SJCRH30 (cell line): ENCODE results near the gene SLC16A8. TPM values are rescaled to one million over a fixed set of nuclear protein-coding genes. Genes with fewer than 3 reads are reported as not detected.

ENCODE experiments used
- DNase-seq, 2 experiments: peaks; one replicate each; pipeline ENCODE4 v3.0.0-alpha.2; 2015 to 2020
- H3K27ac ChIP-seq: fragments of 250-450 bp; sonication (Bioruptor Pico); 2 replicates; pipeline ENCODE4 v1.5.1; 2020; ENCODE audit warnings: mild to moderate bottlenecking, moderate library complexity
- H3K27me3 ChIP-seq: fragments of 250-450 bp; sonication (Bioruptor Pico); 2 replicates; pipeline ENCODE4 v1.5.1; 2020; ENCODE audit warnings: mild to moderate bottlenecking, moderate library complexity
- H3K36me3 ChIP-seq: fragments of 250-450 bp; sonication (Bioruptor Pico); 2 replicates; pipeline ENCODE4 v1.5.1; 2020; ENCODE audit warnings: mild to moderate bottlenecking, moderate library complexity
- H3K4me1 ChIP-seq: fragments of 250-450 bp; sonication (Bioruptor Pico); 2 replicates; pipeline ENCODE4 v1.5.1; 2020; ENCODE audit warnings: mild to moderate bottlenecking, moderate library complexity
- H3K4me3 ChIP-seq: fragments of 250-450 bp; sonication (Bioruptor Pico); 2 replicates; pipeline ENCODE4 v1.5.1; 2020; ENCODE audit warnings: mild to moderate bottlenecking, moderate library complexity
- H3K9me3 ChIP-seq: fragments of 250-450 bp; sonication (Bioruptor Pico); replicated peaks from 2 replicates; pipeline ENCODE4 v1.5.1; 2020; ENCODE audit warnings: mild to moderate bottlenecking, moderate library complexity
- total RNA-seq: library from RNA; depleted of rRNA; stranded (reverse); fragments of >200 nt; shearing (Covaris generic); gene quantifications from 2 replicates; pipeline ENCODE4 v1.2.3, GENCODE V29; 2014

The SLC16A8 gene
- total RNA-seq, 1 experiment from 2014 or later, result 1.4 TPM

GRCh38 chr22:38106814-38107578 is 23.0 kb upstream of the SLC16A8 start:
- no peaks in the 10 kb centered on the region for H3K36me3 ChIP-seq
- H3K4me1 ChIP-seq, result peaks cover 11% of the 10 kb centered on the region
- no peaks in the 10 kb centered on the region for H3K27me3 ChIP-seq
- peak; percentile 43 to 44 for DNase-seq
- no peak overlapping the region for H3K27ac ChIP-seq
- no peaks in the 10 kb centered on the region for H3K9me3 ChIP-seq
- no peak overlapping the region for H3K4me3 ChIP-seq

GRCh38 chr22:38104084-38104483 is 20.1 kb upstream of the SLC16A8 start:
- H3K27me3 ChIP-seq, result no peaks in the 10 kb centered on the region
- no peaks in the 10 kb centered on the region for H3K36me3 ChIP-seq
- peaks cover 11% of the 10 kb centered on the region for H3K4me1 ChIP-seq
- peak; percentile 38 to 52 for DNase-seq
- no peaks in the 10 kb centered on the region for H3K9me3 ChIP-seq
- H3K27ac ChIP-seq, result no peak overlapping the region
- no peak overlapping the region for H3K4me3 ChIP-seq

- Histone ChIP-seq H3K4me1 (peaks cover 11% of the 10 kb centered on the region), H3K4me3 (no peak overlapping the region), H3K27me3 (no peaks in the 10 kb centered on the region), H3K27ac (no peak overlapping the region), H3K36me3 (no peaks in the 10 kb centered on the region), H3K9me3 (no peaks in the 10 kb centered on the region)
- DNase-seq, result no peak
These were observed 19.7 kb upstream of the SLC16A8 start for GRCh38 chr22:38103641-38104040.

- peaks cover 5% of the 10 kb centered on the region; the same call in 1 of the 2 replicates for H3K27me3 ChIP-seq
- no peaks in the 10 kb centered on the region for H3K9me3 ChIP-seq
- no peaks in the 10 kb centered on the region for H3K4me1 ChIP-seq
- no peak overlapping the region for H3K4me3 ChIP-seq
- no peaks in the 10 kb centered on the region for H3K36me3 ChIP-seq
- no peak overlapping the region for H3K27ac ChIP-seq
- DNase-seq, result no peak
These were observed 14.6 kb upstream of the SLC16A8 start for GRCh38 chr22:38098410-38099249.

GRCh38 chr22:38097557-38098409 is 13.8 kb upstream of the SLC16A8 start:
- Histone ChIP-seq H3K4me1 (no peaks in the 10 kb centered on the region), H3K27me3 (peaks cover 5% of the 10 kb centered on the region; the same call in 1 of the 2 replicates), H3K9me3 (no peaks in the 10 kb centered on the region), H3K36me3 (no peaks in the 10 kb centered on the region), H3K27ac (no peak overlapping the region), H3K4me3 (peak overlapping the region; percentile 19; the same call in 1 of the 2 replicates)
- DNase-seq, result peak in 1 of 2 experiments; percentile 39

- peak overlapping the region; percentile 19; the same call in 1 of the 2 replicates for H3K4me3 ChIP-seq
- H3K9me3 ChIP-seq, result no peaks in the 10 kb centered on the region
- no peak overlapping the region for H3K27ac ChIP-seq
- H3K36me3 ChIP-seq, result no peaks in the 10 kb centered on the region
- no peak for DNase-seq
- no peaks in the 10 kb centered on the region for H3K4me1 ChIP-seq
- peaks cover 5% of the 10 kb centered on the region; the same call in 1 of the 2 replicates for H3K27me3 ChIP-seq
These were observed 13.1 kb upstream of the SLC16A8 start for GRCh38 chr22:38097058-38097457.

- no peaks in the 10 kb centered on the region for H3K27me3 ChIP-seq
- H3K9me3 ChIP-seq, result no peaks in the 10 kb centered on the region
- H3K4me3 ChIP-seq, result no peak overlapping the region
- H3K27ac ChIP-seq, result no peak overlapping the region
- no peak for DNase-seq
- no peaks in the 10 kb centered on the region for H3K36me3 ChIP-seq
- peaks cover 8% of the 10 kb centered on the region; the same call in 1 of the 2 replicates for H3K4me1 ChIP-seq
These were observed 5.5 kb upstream of the SLC16A8 start for GRCh38 chr22:38089474-38089851.

GRCh38 chr22:38088629-38089473 is 4.9 kb upstream of the SLC16A8 start:
- no peak overlapping the region for H3K4me3 ChIP-seq

GRCh38 chr22:38087855-38088254 is 3.9 kb upstream of the SLC16A8 start:
- no peak overlapping the region for H3K4me3 ChIP-seq
- H3K4me1 ChIP-seq, result peaks cover 14% of the 10 kb centered on the region
- no peaks in the 10 kb centered on the region for H3K9me3 ChIP-seq
- no peak overlapping the region for H3K27ac ChIP-seq
- H3K36me3 ChIP-seq, result no peaks in the 10 kb centered on the region
- no peak for DNase-seq
- no peaks in the 10 kb centered on the region for H3K27me3 ChIP-seq

More at GRCh38 chr22:38088629-38089473, 4.9 kb upstream of the SLC16A8 start:
- Histone ChIP-seq H3K36me3 (no peaks in the 10 kb centered on the region), H3K27ac (no peak overlapping the region), H3K9me3 (no peaks in the 10 kb centered on the region), H3K27me3 (no peaks in the 10 kb centered on the region), H3K4me1 (peaks cover 12% of the 10 kb centered on the region)
- DNase-seq, result no peak

- H3K27me3 ChIP-seq, result no peaks in the 10 kb centered on the region
- DNase-seq, result no peak
These were observed 3.0 kb upstream of the SLC16A8 start for GRCh38 chr22:38086942-38087341.

GRCh38 chr22:38086001-38086845 is 2.2 kb upstream of the SLC16A8 start:
- H3K27ac ChIP-seq, result no peak overlapping the region
- H3K27me3 ChIP-seq, result no peaks in the 10 kb centered on the region
- peaks cover 14% of the 10 kb centered on the region for H3K4me1 ChIP-seq
- no peaks in the 10 kb centered on the region for H3K36me3 ChIP-seq
- no peaks in the 10 kb centered on the region for H3K9me3 ChIP-seq
- no peak for DNase-seq
- no peak overlapping the region for H3K4me3 ChIP-seq

More at GRCh38 chr22:38086942-38087341, 3.0 kb upstream of the SLC16A8 start:
- Histone ChIP-seq H3K4me1 (peaks cover 14% of the 10 kb centered on the region), H3K27ac (no peak overlapping the region), H3K36me3 (no peaks in the 10 kb centered on the region), H3K9me3 (no peaks in the 10 kb centered on the region), H3K4me3 (no peak overlapping the region)

GRCh38 chr22:38085501-38085900 is 1.5 kb upstream of the SLC16A8 start:
- Histone ChIP-seq H3K36me3 (no peaks in the 10 kb centered on the region), H3K27me3 (no peaks in the 10 kb centered on the region), H3K9me3 (no peaks in the 10 kb centered on the region), H3K4me1 (peaks cover 14% of the 10 kb centered on the region), H3K27ac (no peak overlapping the region), H3K4me3 (no peak overlapping the region)
- no peak for DNase-seq

- Histone ChIP-seq H3K27me3 (0 out of 2 replicates have a peak, but pooled peaks cover 3% of the 10 kb centered on the region), H3K4me1 (peaks cover 14% of the 10 kb centered on the region), H3K4me3 (no peak overlapping the region), H3K27ac (no peak overlapping the region), H3K9me3 (no peaks in the 10 kb centered on the region), H3K36me3 (no peaks in the 10 kb centered on the region)
- DNase-seq, result no peak
These were observed 1.1 kb upstream of the SLC16A8 start for GRCh38 chr22:38085056-38085455.
